Ishikawa (cell line): ENCODE measurements around the gene BCR.
A peak's percentile ranks its signal among the peaks of the same experiment; 100 is the strongest.

Experiments
- CEBPB ChIP-seq: IDR thresholded peaks from 2 replicates; pipeline ENCODE4 v1.6.1; 2012
- CREB1 ChIP-seq: IDR thresholded peaks from 2 replicates; pipeline ENCODE4 v1.6.1; 2012; ENCODE audit warnings: low read depth
- EGR1 ChIP-seq: IDR thresholded peaks from 2 replicates; pipeline ENCODE4 v1.6.1; 2012
- EP300 ChIP-seq: IDR thresholded peaks from 2 replicates; pipeline ENCODE4 v1.6.1; 2012; ENCODE audit warnings: borderline replicate concordance
- FOXM1 ChIP-seq: IDR thresholded peaks from 2 replicates; pipeline ENCODE4 v1.6.1; 2012; ENCODE audit warnings: low read depth, borderline replicate concordance
- NFIC ChIP-seq: IDR thresholded peaks from 2 replicates; pipeline ENCODE4 v1.6.1; 2012
- RAD21 ChIP-seq: IDR thresholded peaks from 2 replicates; pipeline ENCODE4 v1.6.1; 2012; ENCODE audit warnings: low read depth
- REST ChIP-seq: IDR thresholded peaks from 2 replicates; pipeline ENCODE4 v1.6.1; 2012; ENCODE audit warnings: low read depth, mild to moderate bottlenecking
- TAF1 ChIP-seq: IDR thresholded peaks from 2 replicates; pipeline ENCODE4 v1.6.1; 2012; ENCODE audit warnings: low read depth, mild to moderate bottlenecking
- TCF12 ChIP-seq: IDR thresholded peaks from 2 replicates; pipeline ENCODE4 v1.6.1; 2012; ENCODE audit warnings: low read depth
- TEAD4 ChIP-seq: IDR thresholded peaks from 2 replicates; pipeline ENCODE4 v1.6.1; 2012
- USF1 ChIP-seq: IDR thresholded peaks from 2 replicates; pipeline ENCODE4 v1.6.1; 2012
- YY1 ChIP-seq: IDR thresholded peaks from 2 replicates; pipeline ENCODE4 v1.6.1; 2012; ENCODE audit warnings: low read depth
- ZBTB7A ChIP-seq: IDR thresholded peaks from 2 replicates; pipeline ENCODE4 v1.6.1; 2012; ENCODE audit warnings: low read depth
- TF ChIP-seq, protein P1 (sequence below): IDR thresholded peaks from 2 replicates; pipeline ENCODE4 v1.6.1; 2012

BCR gene

DNA sequence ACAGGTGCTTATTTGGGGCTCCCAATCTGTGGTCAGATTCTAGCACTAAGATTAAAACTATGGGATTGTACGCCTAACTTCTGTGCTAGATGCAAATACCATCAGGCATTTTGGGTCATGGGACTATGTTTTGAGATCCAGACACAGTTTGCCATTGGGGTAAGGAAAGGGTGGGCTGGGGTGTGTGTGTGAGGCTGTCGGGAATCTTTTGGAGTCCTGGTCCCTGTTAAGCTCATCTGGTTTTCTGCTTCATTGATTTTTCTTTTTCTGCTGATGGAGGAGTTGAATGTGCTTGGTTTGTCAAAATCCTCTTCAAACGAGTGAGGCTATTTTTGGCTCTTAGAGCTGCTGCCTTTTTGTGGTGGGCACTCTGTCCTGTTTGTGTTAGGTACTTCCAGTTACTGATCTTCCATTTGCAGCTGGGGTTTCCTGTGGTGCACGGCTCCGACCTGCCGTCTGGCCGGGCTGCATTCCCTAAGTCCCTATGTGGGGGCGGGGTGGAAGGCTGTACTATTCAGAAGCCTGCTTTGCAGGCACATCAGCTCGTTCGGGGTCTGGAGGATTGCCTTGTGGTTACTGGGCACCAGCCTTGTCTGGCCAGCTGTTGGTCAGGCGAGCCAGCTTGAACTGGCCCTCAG is 2.9 kb downstream of the BCR start:
- TF ChIP-seq EGR1 (peak; percentile 44; the same call in 1 of the 2 replicates), EP300 (no peak), NFIC (0 out of 2 replicates have a peak, but pooled peaks have one; percentile 29), RAD21 (no peak), TAF1 (no peak), REST (no peak), TEAD4 (peak; percentile 72)
- TF ChIP-seq, protein P1, sequence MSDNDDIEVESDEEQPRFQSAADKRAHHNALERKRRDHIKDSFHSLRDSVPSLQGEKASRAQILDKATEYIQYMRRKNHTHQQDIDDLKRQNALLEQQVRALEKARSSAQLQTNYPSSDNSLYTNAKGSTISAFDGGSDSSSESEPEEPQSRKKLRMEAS, result 0 out of 2 replicates have a peak, but pooled peaks have one; percentile 14

DNA sequence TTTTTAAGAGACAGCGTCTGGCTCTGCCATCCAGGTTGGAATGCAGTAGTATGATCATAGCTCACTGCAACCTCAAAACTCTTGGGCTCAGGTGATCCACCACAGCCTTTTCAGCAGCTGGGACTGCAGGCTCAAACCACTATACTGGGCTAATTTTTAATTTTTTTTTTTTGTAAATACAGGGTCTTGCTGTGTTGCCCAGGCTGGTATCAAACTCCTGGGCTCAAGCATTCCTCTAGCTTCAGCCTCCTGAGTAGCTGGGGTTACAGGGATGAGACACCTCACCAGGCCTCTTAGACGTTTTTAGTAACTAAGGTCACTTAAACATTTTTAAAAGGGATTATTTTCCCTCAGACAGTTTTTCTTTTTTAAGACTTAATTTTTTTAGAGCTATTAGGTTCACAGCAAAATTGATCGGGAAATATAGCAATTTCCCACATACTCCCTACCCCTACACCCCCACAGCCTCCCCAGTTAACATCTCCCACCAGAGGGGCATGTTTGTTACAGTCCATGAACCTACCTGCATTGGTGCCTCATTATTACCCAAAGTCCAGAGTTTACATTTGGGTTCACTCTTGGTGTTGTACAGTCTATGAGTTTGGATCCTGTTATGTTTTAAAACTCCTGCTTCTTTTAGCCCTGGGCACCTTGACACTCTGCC is 3.9 kb downstream of the BCR start:
- TF ChIP-seq, protein P1, result no peak
- TF ChIP-seq TEAD4 (no peak), USF1 (no peak), REST (no peak), CREB1 (no peak), ZBTB7A (no peak), CEBPB (no peak), FOXM1 (no peak), NFIC (no peak), TCF12 (no peak), RAD21 (no peak), EP300 (no peak), TAF1 (no peak), EGR1 (no peak), YY1 (no peak)

DNA sequence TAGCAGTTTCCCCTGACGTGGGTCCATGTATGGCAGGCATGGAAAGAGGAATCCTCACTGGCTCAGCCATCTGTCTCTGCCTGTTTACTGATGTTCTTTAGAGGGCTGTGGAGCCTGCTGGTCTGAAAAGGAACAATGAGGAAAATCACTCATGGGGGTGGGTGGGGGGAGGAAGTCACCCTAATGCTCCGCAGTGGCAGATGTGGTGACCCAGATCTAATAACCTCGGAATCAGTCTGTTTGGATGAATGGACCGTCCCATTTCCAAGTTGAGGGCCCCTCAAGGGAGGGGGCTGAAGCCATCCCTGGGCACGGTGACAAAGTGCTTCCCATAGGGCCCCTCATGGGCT is 4.4 kb downstream of the BCR start:
- TF ChIP-seq TAF1 (no peak), RAD21 (no peak), ZBTB7A (no peak), EP300 (no peak), NFIC (no peak), TCF12 (no peak), YY1 (no peak), USF1 (no peak), CEBPB (no peak), CREB1 (no peak), TEAD4 (no peak), EGR1 (no peak), REST (no peak), FOXM1 (no peak)
- TF ChIP-seq, protein P1, result no peak

GRCh38 chr22:23187211-23187610 is 6.9 kb downstream of the BCR start:
- TF ChIP-seq EGR1 (no peak), ZBTB7A (no peak), TAF1 (no peak), REST (no peak), TCF12 (no peak), CEBPB (no peak), RAD21 (no peak), USF1 (no peak), YY1 (no peak), EP300 (no peak), FOXM1 (no peak), TEAD4 (no peak), CREB1 (no peak), NFIC (no peak)
- TF ChIP-seq, protein P1, result no peak
